ENCODE data around the gene SDE2.

The SDE2 gene

GRCh38 chr1:225950905-225951497 lies 48.1 kb downstream of the SDE2 start:
- TF ChIP-seq CTCF (IDR thresholded peaks at IDR 0.05): no peak
- no peak for DNase-seq
- Histone ChIP-seq H3K4me1 (no peaks in the 10 kb centered on the region), H3K36me3 (no peaks in the 10 kb centered on the region), H3K4me3 (no peak overlapping the region), H3K27ac (no peak overlapping the region), H3K9me3 (no peaks in the 10 kb centered on the region), H3K27me3 (peaks cover 0 to 6% of the 10 kb centered on the region in 2 donors)
- intact Hi-C loops (cut with DNase I; ENCODE audit: low total_unique reads): no loop called here

- peaks cover 0 to 6% of the 10 kb centered on the region in 2 donors for H3K27me3 ChIP-seq
- no peaks in the 10 kb centered on the region for H3K4me1 ChIP-seq
- no peaks in the 10 kb centered on the region for H3K36me3 ChIP-seq
- intact Hi-C loops (cut with DNase I; ENCODE audit: low total_unique reads): no loop called here
- no peaks in the 10 kb centered on the region for H3K9me3 ChIP-seq
- H3K27ac ChIP-seq: no peak overlapping the region
- H3K4me3 ChIP-seq: no peak overlapping the region
- TF ChIP-seq CTCF (IDR thresholded peaks at IDR 0.05): no peak
- DNase-seq: no peak
These were observed 50.1 kb downstream of the SDE2 start for GRCh38 chr1:225949041-225949440.

GRCh38 chr1:225946803-225947202 lies 52.3 kb downstream of the SDE2 start:
- Histone ChIP-seq H3K4me3 (no peak overlapping the region), H3K27ac (no peak overlapping the region), H3K4me1 (peaks cover 0 to 9% (median 1%) of the 10 kb centered on the region in 4 donors), H3K27me3 (peaks cover 0 to 6% of the 10 kb centered on the region in 2 donors), H3K36me3 (no peaks in the 10 kb centered on the region), H3K9me3 (no peaks in the 10 kb centered on the region)
- intact Hi-C loops (cut with DNase I; ENCODE audit: low total_unique reads): no loop called here
- DNase-seq: no peak
- TF ChIP-seq CTCF (IDR thresholded peaks at IDR 0.05): no peak

GRCh38 chr1:225946082-225946620 lies 53.0 kb downstream of the SDE2 start:
- no peak overlapping the region for H3K27ac ChIP-seq
- TF ChIP-seq CTCF (IDR thresholded peaks at IDR 0.05): no peak
- H3K36me3 ChIP-seq: no peaks in the 10 kb centered on the region
- DNase-seq: no peak
- intact Hi-C loops (cut with DNase I; ENCODE audit: low total_unique reads): no loop called here
- H3K27me3 ChIP-seq: peaks cover 0 to 6% of the 10 kb centered on the region in 2 donors
- H3K4me3 ChIP-seq: no peak overlapping the region
- peaks cover 0 to 15% (median 8%) of the 10 kb centered on the region in 4 donors for H3K4me1 ChIP-seq
- H3K9me3 ChIP-seq: no peaks in the 10 kb centered on the region

GRCh38 chr1:225945564-225945963 lies 53.6 kb downstream of the SDE2 start:
- intact Hi-C loops (cut with DNase I; ENCODE audit: low total_unique reads): no loop called here

More at GRCh38 chr1:225945564-225945963, 53.6 kb downstream of the SDE2 start:
- Histone ChIP-seq H3K4me1 (peaks cover 0 to 21% (median 14%) of the 10 kb centered on the region in 4 donors), H3K27me3 (no peaks in the 10 kb centered on the region), H3K4me3 (no peak overlapping the region), H3K27ac (no peak overlapping the region), H3K9me3 (no peaks in the 10 kb centered on the region), H3K36me3 (no peaks in the 10 kb centered on the region)
- no peak for DNase-seq
- TF ChIP-seq CTCF (IDR thresholded peaks at IDR 0.05): no peak

Data from tibial artery (tissue), 4 donors.